GM12873 (cell line): ENCODE measurements around the gene PDE6G.

ENCODE experiments used
- CTCF ChIP-seq: IDR thresholded peaks from 2 replicates; pipeline ENCODE4 v1.5.1; 2012; ENCODE audit warnings: low read depth, mild to moderate bottlenecking, moderate library complexity, low read length, control low read depth; ENCODE audit not compliant: insufficient read depth; ENCODE audit errors: missing control alignments

Gene PDE6G

GRCh38 chr17:81665205-81666091 is 9.1 kb upstream of the PDE6G start:
- TF ChIP-seq CTCF = no peak

GRCh38 chr17:81664051-81664470 is 7.7 kb upstream of the PDE6G start:
- no peak for TF ChIP-seq CTCF

GRCh38 chr17:81662002-81662401 is 5.7 kb upstream of the PDE6G start:
- TF ChIP-seq CTCF = no peak

- TF ChIP-seq CTCF = no peak
These were observed 4.1 kb upstream of the PDE6G start for GRCh38 chr17:81660441-81660840.

- no peak for TF ChIP-seq CTCF
These were observed 2.7 kb upstream of the PDE6G start for GRCh38 chr17:81659038-81659437.

- no peak for TF ChIP-seq CTCF
These were observed 493 bp upstream of the PDE6G start for GRCh38 chr17:81656835-81657234.

GRCh38 chr17:81655378-81656117 is 794 bp downstream of the PDE6G start:
- no peak for TF ChIP-seq CTCF
